Pancreas (tissue), 10 donors: Measurements from ENCODE around the gene ZDHHC14. TPM values are rescaled to one million over a fixed set of nuclear protein-coding genes. Genes with fewer than 3 reads are reported as not detected.

Source experiments
- ATAC-seq, 4 donors: fragments of 200-7000 bp; cut with Tn5 transposase; one replicate each; pipeline versions ENCODE4 v1.8.0 to v1.9.1; 2020; ENCODE audit warnings: mild to moderate bottlenecking in 4 of 4, moderate library complexity in 4 of 4
- DNase-seq, 6 donors: peaks; one replicate each; pipeline ENCODE4 v3.0.0-alpha.2; 2020
- FAIRE-seq: peaks from 2 replicates; lab custom pipeline; 2012; peaks lifted over from hg19 to GRCh38; lab: Jason Lieb, UNC
- H3K27ac ChIP-seq, 4 donors: fragments of 200-600 bp; sonication (generic); 1 replicate in 3 of 4; 2 replicates in 1 of 4; pipeline versions ENCODE4 v1.5.0 to v1.8.0; 2020
- H3K27me3 ChIP-seq, 4 donors: fragments of 200-600 bp; one replicate each; pipeline ENCODE4 v1.8.0; 2021
- H3K36me3 ChIP-seq, 3 donors: fragments of 200-600 bp; sonication (generic) in 1 of 3; one replicate each; pipeline versions ENCODE4 v1.5.0 to v1.8.0; 2020 to 2021
- H3K4me1 ChIP-seq, 3 donors: fragments of 200-600 bp; one replicate each; pipeline ENCODE4 v1.8.0; 2021
- H3K4me3 ChIP-seq, 4 donors: fragments of 200-600 bp; sonication (generic) in 2 of 4; one replicate each; pipeline versions ENCODE4 v1.5.0 to v1.8.0; 2020 to 2021
- H3K9me3 ChIP-seq, 4 donors: fragments of 200-600 bp; one replicate each; pipeline ENCODE4 v1.8.0; 2021
- CTCF ChIP-seq, 4 donors: fragments of 200-600 bp; sonication (generic) in 3 of 4; IDR thresholded peaks; one replicate each; pipeline versions ENCODE4 v1.5.0 to v1.8.0; 2021; ENCODE audit warnings: antibody characterized with exemption in 4 of 4
- WGBS, 2 donors: extraction: QIAGEN DNeasy Blood & Tissue Kit; methylation state at CpG; one replicate each; pipeline ENCODE4 v1.1.7; 2013; 5-methylcytosine and 5-hydroxymethylcytosine counted together
- intact Hi-C, 3 donors: fragments of 100-400 bp; cut with DNase I; formaldehyde crosslinking; loops; one replicate each; pipeline versions ENCODE4 v1.11.1 to v1.14.2; 2022
- polyA plus RNA-seq, 2 donors: library from polyadenylated mRNA; stranded (reverse); fragments of 200-250 nt; gene quantifications; one replicate each; pipeline ENCODE4 v1.2.3, GENCODE V29; 2013
- total RNA-seq, 6 donors: library from RNA; stranded (reverse); fragmentation: NEBNext Ultra II Directional in 4 of 6; extraction: Animal tissue kit (Norgen Biotek cat#: 25700) in 4 of 6; gene quantifications; one replicate each; pipeline versions ENCODE4 v1.2.1 to v1.2.4, GENCODE V29; 2021 to 2023
- donor health status: healthy with polysubstance abuse.
- donor health status: DM: no; HTN: no; CAD: no; lungs with moderate emphysema.
- donor health status: DM: no; HTN: no; CAD: no.
- donor health status: control.
- donor health status: control.
- donor health status: Bipolar disorder and iron deficiency.
- donor health status: DM: yes; HTN: yes; CAD: no.
- donor health status: DM: no; HTN: no; CAD: no.
- donor health status: DM: no; HTN: no; CAD: no.
- donor health status: DM: yes; HTN: yes; CAD: no.

Gene ZDHHC14
- total and polyA plus RNA-seq, 8 donors = 3.1 to 9.9 (median 4.5) TPM

DNA sequence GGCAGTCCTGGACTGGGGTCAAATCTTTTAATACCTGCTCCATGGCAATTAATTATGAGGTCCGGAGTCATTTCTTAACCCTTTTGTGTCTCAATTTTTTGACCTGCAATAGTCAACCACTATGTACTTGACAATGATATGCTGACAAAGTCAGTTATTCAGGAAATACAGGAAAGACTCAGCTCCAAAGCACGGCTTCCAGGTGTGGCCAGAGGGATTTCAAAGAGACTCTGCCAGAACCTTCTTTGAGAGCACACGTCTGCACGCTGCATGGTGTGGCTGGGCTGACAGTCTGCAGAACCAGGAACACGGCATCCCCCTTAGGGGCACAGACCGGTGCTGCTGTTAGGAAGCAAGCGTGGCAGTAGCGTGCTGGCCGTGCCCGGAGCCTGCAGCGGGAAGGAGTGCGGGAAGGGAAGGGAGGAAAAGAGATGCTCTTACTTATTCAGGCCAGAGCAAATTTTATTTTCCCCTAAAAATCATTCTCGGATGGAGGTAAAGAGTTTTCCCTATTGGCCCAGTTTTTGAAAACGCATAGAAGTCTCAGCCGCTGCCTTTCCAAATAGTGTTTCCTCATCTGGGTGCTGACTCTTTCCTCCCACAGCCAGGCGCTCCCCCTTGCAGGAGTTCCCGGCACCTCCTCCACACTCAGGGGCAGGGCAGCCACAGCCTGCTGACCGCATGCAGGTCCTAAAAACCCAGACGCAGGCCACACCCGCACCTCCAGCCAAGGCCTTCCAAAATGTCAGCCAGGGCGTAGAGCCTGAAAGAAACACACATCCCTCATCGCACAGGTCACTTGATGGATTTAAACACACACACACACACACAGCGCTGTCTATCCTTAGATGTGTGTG is 254.6 kb downstream of the ZDHHC14 start:
- no peak for ATAC-seq
- no peaks in the 10 kb centered on the region for H3K36me3 ChIP-seq
- TF ChIP-seq CTCF (IDR thresholded peaks at IDR 0.05) = no peak
- no peaks in the 10 kb centered on the region for H3K27me3 ChIP-seq
- H3K4me1 ChIP-seq = no peaks in the 10 kb centered on the region
- no peak for DNase-seq
- WGBS, 2 donors = 90% methylated on average over 23 of the region's 23 CpGs
- intact Hi-C loops = no loop called here
- no peak overlapping the region for H3K27ac ChIP-seq
- no peak overlapping the region for H3K4me3 ChIP-seq
- FAIRE-seq = no peak
- H3K9me3 ChIP-seq = no peaks in the 10 kb centered on the region

DNA sequence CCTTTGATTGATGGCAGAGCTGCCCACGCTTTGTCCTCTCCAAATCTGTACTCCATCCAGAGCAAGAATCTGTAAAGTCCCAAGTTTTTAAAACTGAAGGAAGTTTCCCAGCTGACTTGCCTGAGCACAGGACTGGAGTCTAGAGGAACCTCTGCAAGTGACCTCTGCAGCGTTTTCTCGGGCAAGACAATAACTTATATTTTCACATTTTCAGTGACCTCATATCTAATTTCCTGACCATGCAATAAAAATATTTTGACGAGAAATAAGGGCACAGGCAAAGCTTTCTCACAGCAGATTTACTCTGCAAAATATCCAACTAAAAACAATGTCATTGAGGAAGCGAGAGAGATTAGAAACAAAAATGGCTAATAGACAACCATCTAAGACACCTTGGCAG is 256.5 kb downstream of the ZDHHC14 start:
- 87 to 90% methylated on average over 5 of the region's 5 CpGs for WGBS, 2 donors
- Histone ChIP-seq H3K27ac (no peak overlapping the region), H3K27me3 (no peaks in the 10 kb centered on the region), H3K9me3 (no peaks in the 10 kb centered on the region), H3K4me3 (no peak overlapping the region), H3K4me1 (no peaks in the 10 kb centered on the region), H3K36me3 (no peaks in the 10 kb centered on the region)
- DNase-seq = no peak
- ATAC-seq = no peak
- no peak for FAIRE-seq
- no peak for TF ChIP-seq CTCF (IDR thresholded peaks at IDR 0.05)
- intact Hi-C loops = no loop called here

GRCh38 chr6:157637941-157638662 is 257.1 kb downstream of the ZDHHC14 start:
- 92 to 95% methylated on average over 8 of the region's 8 CpGs for WGBS, 2 donors
- H3K27me3 ChIP-seq = no peaks in the 10 kb centered on the region
- H3K27ac ChIP-seq = no peak overlapping the region
- DNase-seq (no peak), ATAC-seq (no peak), FAIRE-seq (no peak)
- no peaks in the 10 kb centered on the region for H3K4me1 ChIP-seq
- H3K4me3 ChIP-seq = no peak overlapping the region
- TF ChIP-seq CTCF (IDR thresholded peaks at IDR 0.05) = no peak
- H3K9me3 ChIP-seq = no peaks in the 10 kb centered on the region
- H3K36me3 ChIP-seq = no peaks in the 10 kb centered on the region
- intact Hi-C loops = no loop called here

DNA sequence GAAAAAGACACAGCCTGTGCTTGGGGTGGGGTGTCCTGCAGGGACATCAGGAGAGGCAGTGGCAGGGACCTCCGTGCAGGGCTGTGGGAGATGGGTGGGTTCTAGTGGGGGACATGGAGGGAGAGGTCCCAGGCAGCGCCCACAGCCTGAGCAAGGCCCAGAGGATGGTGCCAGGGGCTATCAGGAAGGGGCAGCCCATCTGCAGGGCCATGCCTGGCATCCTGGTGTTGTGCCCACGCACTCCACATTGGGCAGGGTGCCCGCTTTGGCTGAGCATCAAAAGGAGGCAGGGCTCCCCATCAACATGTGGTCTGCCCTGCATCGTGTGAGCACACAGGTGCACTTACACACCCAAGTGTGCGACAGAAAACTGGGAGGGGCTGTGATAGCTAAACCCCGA is 257.8 kb downstream of the ZDHHC14 start:
- H3K27me3 ChIP-seq = no peaks in the 10 kb centered on the region
- H3K4me1 ChIP-seq = no peaks in the 10 kb centered on the region
- intact Hi-C loops = no loop called here
- no peaks in the 10 kb centered on the region for H3K9me3 ChIP-seq
- FAIRE-seq (no peak), DNase-seq (no peak), ATAC-seq (no peak)
- 87% methylated on average over 7 of the region's 7 CpGs for WGBS, 2 donors
- no peak for TF ChIP-seq CTCF (IDR thresholded peaks at IDR 0.05)
- H3K4me3 ChIP-seq = no peak overlapping the region
- no peak overlapping the region for H3K27ac ChIP-seq
- no peaks in the 10 kb centered on the region for H3K36me3 ChIP-seq
